ENCODE results near the gene RPA3.

RPA3 gene

DNA sequence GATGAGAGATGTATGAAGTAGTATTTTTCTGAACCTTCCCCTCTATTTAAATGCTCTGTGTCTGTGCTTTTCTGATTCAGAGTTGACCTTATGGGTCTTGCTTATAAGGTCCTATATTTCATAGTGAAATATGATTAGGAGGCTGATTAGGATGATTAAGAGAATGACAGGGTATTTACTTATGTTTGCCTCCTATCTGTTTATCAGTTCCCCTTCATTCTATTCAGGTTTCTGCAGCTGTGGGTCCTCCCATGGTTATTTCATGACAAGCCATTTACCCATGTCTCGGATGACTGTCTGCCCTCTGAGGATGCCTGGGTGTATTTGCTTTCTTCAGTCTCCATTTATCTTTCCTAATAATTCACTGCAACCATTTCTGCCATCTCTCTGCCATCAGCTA, 16.9 kb downstream of the RPA3 start:
- peaks cover 21% of the 10 kb centered on the region for H3K4me1 ChIP-seq (ENCODE audit: low read length)
- H3K4me2 ChIP-seq (ENCODE audit: low read length) = 0 out of 2 replicates have a peak overlapping the region, but pooled peaks have one; percentile 5
- peaks cover under 1% of the 10 kb centered on the region; the same call in 1 of the 2 replicates for H3K27me3 ChIP-seq (ENCODE audit: low read depth, low read length)
- peaks cover 10% of the 10 kb centered on the region; the same call in 1 of the 2 replicates for H4K20me1 ChIP-seq (ENCODE audit: insufficient read depth, low read length)
- no peaks in the 10 kb centered on the region for H3K79me2 ChIP-seq (ENCODE audit: low read length)
- no peak overlapping the region for H3K9ac ChIP-seq (ENCODE audit: low read length)
- no peak overlapping the region for H3K27ac ChIP-seq (ENCODE audit: low read length)
- no peaks in the 10 kb centered on the region for H3K9me3 ChIP-seq (ENCODE audit: insufficient read depth, low read length)
- no peak overlapping the region for H2AFZ ChIP-seq (ENCODE audit: low read depth, low read length)
- no peak for TF ChIP-seq EZH2phosphoT487 (IDR thresholded peaks at IDR 0.05; ENCODE audit: low read depth)
- TF ChIP-seq, protein P1, sequence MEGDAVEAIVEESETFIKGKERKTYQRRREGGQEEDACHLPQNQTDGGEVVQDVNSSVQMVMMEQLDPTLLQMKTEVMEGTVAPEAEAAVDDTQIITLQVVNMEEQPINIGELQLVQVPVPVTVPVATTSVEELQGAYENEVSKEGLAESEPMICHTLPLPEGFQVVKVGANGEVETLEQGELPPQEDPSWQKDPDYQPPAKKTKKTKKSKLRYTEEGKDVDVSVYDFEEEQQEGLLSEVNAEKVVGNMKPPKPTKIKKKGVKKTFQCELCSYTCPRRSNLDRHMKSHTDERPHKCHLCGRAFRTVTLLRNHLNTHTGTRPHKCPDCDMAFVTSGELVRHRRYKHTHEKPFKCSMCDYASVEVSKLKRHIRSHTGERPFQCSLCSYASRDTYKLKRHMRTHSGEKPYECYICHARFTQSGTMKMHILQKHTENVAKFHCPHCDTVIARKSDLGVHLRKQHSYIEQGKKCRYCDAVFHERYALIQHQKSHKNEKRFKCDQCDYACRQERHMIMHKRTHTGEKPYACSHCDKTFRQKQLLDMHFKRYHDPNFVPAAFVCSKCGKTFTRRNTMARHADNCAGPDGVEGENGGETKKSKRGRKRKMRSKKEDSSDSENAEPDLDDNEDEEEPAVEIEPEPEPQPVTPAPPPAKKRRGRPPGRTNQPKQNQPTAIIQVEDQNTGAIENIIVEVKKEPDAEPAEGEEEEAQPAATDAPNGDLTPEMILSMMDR (IDR thresholded peaks at IDR 0.05; ENCODE audit: low read depth, low read length) = no peak
- no peaks in the 10 kb centered on the region for H3K36me3 ChIP-seq (replicated peaks; ENCODE audit: low read depth, low read length)
- H3K4me3 ChIP-seq (ENCODE audit: low read length) = no peak overlapping the region

DNA sequence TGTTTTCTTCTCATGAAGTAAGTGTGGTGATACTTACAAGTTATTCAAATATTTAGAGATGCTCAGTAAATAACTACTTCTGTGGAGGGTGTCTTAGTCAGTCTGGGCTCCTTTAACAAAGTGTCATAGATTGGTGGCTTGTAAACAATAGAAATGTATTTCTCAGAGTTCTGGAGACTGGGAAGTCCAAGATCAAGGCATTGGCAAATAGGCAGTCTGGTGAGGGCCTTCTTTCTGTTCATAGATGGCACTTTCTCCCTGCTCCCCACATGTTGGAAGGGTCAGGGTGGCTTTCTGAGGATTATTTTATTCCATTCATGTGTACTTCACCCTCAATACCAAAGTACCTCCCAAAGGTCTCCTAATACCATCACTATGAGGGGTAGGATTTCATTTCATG, 18.4 kb downstream of the RPA3 start:
- Histone ChIP-seq H4K20me1 (ENCODE audit: insufficient read depth, low read length) (no peaks in the 10 kb centered on the region; the same call in 1 of the 2 replicates), H3K27me3 (ENCODE audit: low read depth, low read length) (no peaks in the 10 kb centered on the region), H3K9me3 (ENCODE audit: insufficient read depth, low read length) (no peaks in the 10 kb centered on the region), H3K4me1 (ENCODE audit: low read length) (peaks cover 8% of the 10 kb centered on the region), H3K9ac (ENCODE audit: low read length) (no peak overlapping the region), H3K27ac (ENCODE audit: low read length) (no peak overlapping the region), H2AFZ (ENCODE audit: low read depth, low read length) (no peak overlapping the region), H3K79me2 (ENCODE audit: low read length) (no peaks in the 10 kb centered on the region), H3K4me3 (ENCODE audit: low read length) (no peak overlapping the region), H3K36me3 (replicated peaks; ENCODE audit: low read depth, low read length) (no peaks in the 10 kb centered on the region), H3K4me2 (ENCODE audit: low read length) (no peak overlapping the region)
- TF ChIP-seq, protein P1 (IDR thresholded peaks at IDR 0.05; ENCODE audit: low read depth, low read length) = no peak
- TF ChIP-seq EZH2phosphoT487 (IDR thresholded peaks at IDR 0.05; ENCODE audit: low read depth) = no peak

DNA sequence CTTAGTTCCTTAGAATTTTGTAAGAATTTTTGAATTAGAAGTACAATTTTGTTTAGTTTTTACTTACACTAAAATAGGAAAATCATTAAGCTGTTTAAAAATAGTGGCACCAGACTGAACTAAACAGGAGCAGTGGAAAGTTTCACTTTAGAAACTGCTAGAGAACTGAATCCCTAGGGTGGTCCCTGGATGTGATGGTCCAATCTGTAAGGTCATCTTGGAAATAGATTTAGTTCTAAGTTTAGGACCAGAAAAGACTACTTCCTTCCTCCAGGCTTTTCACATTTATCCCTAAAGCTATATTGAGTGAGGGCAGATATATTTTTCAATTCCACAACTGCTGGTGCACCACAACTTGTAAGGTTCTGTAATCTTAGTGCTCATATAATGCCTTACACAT, 19.0 kb downstream of the RPA3 start:
- no peak overlapping the region for H2AFZ ChIP-seq (ENCODE audit: low read depth, low read length)
- no peak overlapping the region for H3K27ac ChIP-seq (ENCODE audit: low read length)
- H3K27me3 ChIP-seq (ENCODE audit: low read depth, low read length) = no peaks in the 10 kb centered on the region
- no peak for TF ChIP-seq EZH2phosphoT487 (IDR thresholded peaks at IDR 0.05; ENCODE audit: low read depth)
- TF ChIP-seq, protein P1 (IDR thresholded peaks at IDR 0.05; ENCODE audit: low read depth, low read length) = no peak
- no peak overlapping the region for H3K9ac ChIP-seq (ENCODE audit: low read length)
- H3K4me3 ChIP-seq (ENCODE audit: low read length) = no peak overlapping the region
- no peaks in the 10 kb centered on the region for H3K36me3 ChIP-seq (replicated peaks; ENCODE audit: low read depth, low read length)
- H3K4me2 ChIP-seq (ENCODE audit: low read length) = no peak overlapping the region
- H3K9me3 ChIP-seq (ENCODE audit: insufficient read depth, low read length) = no peaks in the 10 kb centered on the region
- no peaks in the 10 kb centered on the region for H3K79me2 ChIP-seq (ENCODE audit: low read length)
- peaks cover 8% of the 10 kb centered on the region for H3K4me1 ChIP-seq (ENCODE audit: low read length)
- no peaks in the 10 kb centered on the region; the same call in 1 of the 2 replicates for H4K20me1 ChIP-seq (ENCODE audit: insufficient read depth, low read length)

DNA sequence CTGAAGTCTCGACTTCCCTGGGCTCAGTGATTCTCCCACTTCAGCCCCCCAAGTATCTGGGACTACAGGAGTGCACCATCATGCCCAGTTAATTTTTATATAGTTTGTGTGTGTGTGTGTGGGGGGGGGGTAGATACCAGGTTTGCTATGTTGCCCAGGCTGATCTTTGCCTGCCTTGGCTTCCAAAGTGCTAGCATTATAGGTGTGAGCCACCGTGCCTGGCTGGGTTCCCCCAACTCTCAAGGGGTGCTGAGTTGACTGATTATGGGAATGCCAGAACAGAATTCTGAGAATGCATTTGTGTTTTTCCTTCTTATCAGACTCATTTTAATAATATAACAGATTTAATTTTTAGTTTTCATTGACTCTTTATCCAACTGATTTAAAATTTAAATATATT, 19.5 kb downstream of the RPA3 start:
- Histone ChIP-seq H3K36me3 (replicated peaks; ENCODE audit: low read depth, low read length) (no peaks in the 10 kb centered on the region), H3K4me3 (ENCODE audit: low read length) (no peak overlapping the region), H4K20me1 (ENCODE audit: insufficient read depth, low read length) (no peaks in the 10 kb centered on the region; the same call in 1 of the 2 replicates), H2AFZ (ENCODE audit: low read depth, low read length) (no peak overlapping the region), H3K9me3 (ENCODE audit: insufficient read depth, low read length) (no peaks in the 10 kb centered on the region), H3K27me3 (ENCODE audit: low read depth, low read length) (no peaks in the 10 kb centered on the region), H3K9ac (ENCODE audit: low read length) (no peak overlapping the region), H3K4me2 (ENCODE audit: low read length) (no peak overlapping the region), H3K4me1 (ENCODE audit: low read length) (peaks cover 8% of the 10 kb centered on the region), H3K27ac (ENCODE audit: low read length) (no peak overlapping the region), H3K79me2 (ENCODE audit: low read length) (no peaks in the 10 kb centered on the region)
- no peak for TF ChIP-seq EZH2phosphoT487 (IDR thresholded peaks at IDR 0.05; ENCODE audit: low read depth)
- TF ChIP-seq, protein P1 (IDR thresholded peaks at IDR 0.05; ENCODE audit: low read depth, low read length) = no peak

Measured in OCI-LY3 (cell line).